SU-DHL-6 (cell line): ENCODE data around the gene RAPGEF4.

Source experiments
- EZH2phosphoT487 ChIP-seq: fragments of 200-600 bp; sonication (generic), shearing (Covaris generic); conservative IDR thresholded peaks from 2 replicates; pipeline ENCODE4 v1.6.1; 2018; ENCODE audit warnings: mild to moderate bottlenecking, antibody characterized with exemption, low read length, moderate library complexity, mixed read lengths
- TF ChIP-seq, protein P1 (sequence below): fragments of 200-600 bp; sonication (generic); IDR thresholded peaks from one replicate; pipeline ENCODE4 v1.5.1; 2017; ENCODE audit warnings: antibody characterized with exemption, mild to moderate bottlenecking, low read length, moderate library complexity; ENCODE audit not compliant: insufficient read depth, poor library complexity, severe bottlenecking

DNA sequence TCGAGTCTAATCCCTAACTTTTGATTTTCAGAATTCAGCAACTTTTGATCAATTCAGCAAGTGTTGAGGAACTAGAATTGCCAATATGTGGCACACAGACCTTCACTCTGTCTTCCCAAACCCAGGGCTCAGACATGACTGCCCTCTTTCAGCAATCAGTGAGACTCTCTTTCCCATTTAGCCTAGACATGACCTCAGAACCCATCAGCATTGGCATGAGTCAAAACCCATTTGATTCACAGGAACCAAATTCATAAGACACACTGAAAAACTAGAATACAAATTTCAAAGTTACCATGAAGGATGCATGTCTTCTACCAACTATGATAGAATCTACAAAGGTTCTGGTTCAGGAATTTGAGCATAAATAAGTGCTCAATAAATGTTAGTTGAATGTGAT lies 226.4 kb downstream of the RAPGEF4 start:
- TF ChIP-seq, protein P1, sequence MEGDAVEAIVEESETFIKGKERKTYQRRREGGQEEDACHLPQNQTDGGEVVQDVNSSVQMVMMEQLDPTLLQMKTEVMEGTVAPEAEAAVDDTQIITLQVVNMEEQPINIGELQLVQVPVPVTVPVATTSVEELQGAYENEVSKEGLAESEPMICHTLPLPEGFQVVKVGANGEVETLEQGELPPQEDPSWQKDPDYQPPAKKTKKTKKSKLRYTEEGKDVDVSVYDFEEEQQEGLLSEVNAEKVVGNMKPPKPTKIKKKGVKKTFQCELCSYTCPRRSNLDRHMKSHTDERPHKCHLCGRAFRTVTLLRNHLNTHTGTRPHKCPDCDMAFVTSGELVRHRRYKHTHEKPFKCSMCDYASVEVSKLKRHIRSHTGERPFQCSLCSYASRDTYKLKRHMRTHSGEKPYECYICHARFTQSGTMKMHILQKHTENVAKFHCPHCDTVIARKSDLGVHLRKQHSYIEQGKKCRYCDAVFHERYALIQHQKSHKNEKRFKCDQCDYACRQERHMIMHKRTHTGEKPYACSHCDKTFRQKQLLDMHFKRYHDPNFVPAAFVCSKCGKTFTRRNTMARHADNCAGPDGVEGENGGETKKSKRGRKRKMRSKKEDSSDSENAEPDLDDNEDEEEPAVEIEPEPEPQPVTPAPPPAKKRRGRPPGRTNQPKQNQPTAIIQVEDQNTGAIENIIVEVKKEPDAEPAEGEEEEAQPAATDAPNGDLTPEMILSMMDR = no peak
- TF ChIP-seq EZH2phosphoT487 = no peak
